Activated CD4-positive, alpha-beta T cell treated with anti-CD3 and anti-CD28 coated beads, Interleukin-2, amount 50 U/mL, for 24 hours (primary cell): Measurements from ENCODE around the gene PRELID3B.
"Not testable (repeated sequence)": the region's sequence is repeated elsewhere in the genome, so short reads cannot be mapped to it uniquely, and the experiment has no call there.

Experiments used
- DNase-seq, 2 donors: peaks; one replicate each; pipeline ENCODE4 v3.0.0-alpha.2; 2020; ENCODE audit warnings: low read depth in 1 of 2, low spot score in 1 of 2

Gene PRELID3B

DNA sequence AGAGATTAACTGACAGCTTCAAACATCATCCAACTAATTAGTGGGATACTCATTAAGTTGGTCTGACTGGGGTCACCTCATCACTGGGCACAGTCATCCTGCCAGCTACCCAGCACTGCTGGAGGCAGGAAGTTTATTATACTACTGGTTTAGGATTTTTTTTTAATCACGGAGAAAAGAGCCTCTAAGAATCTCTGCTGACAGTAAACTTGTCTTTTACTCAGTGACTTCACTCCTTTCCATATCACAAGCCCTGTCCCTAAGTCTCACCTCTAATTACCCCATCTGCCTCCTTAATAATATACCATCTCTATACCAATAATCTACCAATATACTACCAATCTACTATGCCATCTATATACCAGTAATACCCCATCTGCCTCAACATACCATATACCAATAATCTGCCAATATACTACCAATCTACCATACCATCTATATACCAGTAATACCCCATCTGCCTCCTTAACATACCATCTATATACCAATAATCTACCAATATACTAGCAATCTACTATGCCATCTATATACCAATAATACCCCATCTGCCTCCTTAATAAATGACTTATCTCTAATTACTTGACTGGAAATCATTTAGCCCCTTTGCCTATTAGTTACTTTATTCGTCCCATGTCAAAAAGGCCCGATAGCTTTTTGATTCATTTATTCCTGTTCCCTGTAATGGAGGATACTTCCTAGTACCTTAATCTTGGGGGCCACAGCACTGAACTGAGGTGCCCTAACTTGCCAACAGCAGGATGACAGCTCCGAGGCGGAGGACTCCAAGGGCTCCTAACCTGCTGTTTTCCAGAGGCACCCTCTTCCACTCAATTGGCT, 15.5 kb downstream of the PRELID3B start:
- no peak for DNase-seq

DNA sequence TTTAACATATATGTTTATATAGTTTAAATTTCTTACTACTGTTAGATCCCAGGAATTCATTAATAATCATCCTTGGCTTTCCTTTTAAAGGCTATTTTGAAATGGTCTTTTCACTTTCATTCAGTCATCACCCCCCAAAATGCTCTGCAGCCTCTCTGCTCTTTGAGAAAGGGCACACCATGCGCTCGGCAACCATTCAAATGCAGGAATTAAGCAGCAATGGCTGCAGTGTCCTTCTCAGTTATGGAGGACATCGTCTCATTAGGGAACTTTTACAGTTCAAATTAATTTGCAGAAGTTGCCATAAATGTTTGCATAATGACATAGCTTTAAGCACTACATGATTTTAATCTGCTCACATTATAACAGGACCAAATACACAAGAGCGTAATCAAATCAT, 17.1 kb downstream of the PRELID3B start:
- no peak for DNase-seq

GRCh38 chr20:59025086-59025485, 17.5 kb downstream of the PRELID3B start:
- DNase-seq, result no peak

DNA sequence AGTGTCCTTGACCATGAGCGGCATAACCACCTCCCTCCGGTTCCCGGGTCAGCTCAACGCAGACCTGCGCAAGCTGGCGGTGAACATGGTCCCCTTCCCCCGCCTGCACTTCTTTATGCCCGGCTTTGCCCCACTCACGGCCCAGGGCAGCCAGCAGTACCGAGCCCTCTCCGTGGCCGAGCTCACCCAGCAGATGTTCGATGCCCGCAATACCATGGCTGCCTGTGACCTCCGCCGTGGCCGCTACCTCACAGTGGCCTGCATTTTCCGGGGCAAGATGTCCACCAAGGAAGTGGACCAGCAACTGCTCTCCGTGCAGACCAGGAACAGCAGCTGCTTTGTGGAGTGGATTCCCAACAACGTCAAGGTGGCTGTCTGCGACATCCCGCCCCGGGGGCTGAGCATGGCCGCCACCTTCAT, 18.5 kb downstream of the PRELID3B start:
- no peak for DNase-seq

DNA sequence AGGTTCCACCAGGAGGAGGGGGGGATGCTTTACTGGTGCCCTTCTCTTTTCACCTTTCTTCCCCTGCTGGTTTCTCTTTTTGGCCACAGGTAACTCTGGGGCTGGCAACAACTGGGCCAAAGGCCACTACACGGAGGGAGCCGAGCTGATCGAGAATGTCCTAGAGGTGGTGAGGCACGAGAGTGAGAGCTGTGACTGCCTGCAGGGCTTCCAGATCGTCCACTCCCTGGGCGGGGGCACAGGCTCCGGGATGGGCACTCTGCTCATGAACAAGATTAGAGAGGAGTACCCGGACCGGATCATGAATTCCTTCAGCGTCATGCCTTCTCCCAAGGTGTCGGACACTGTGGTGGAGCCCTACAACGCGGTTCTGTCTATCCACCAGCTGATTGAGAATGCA, 19.0 kb downstream of the PRELID3B start:
- no peak for DNase-seq

- no peak for DNase-seq
Observed at GRCh38 chr20:59022754-59023153, 19.8 kb downstream of the PRELID3B start.

DNA sequence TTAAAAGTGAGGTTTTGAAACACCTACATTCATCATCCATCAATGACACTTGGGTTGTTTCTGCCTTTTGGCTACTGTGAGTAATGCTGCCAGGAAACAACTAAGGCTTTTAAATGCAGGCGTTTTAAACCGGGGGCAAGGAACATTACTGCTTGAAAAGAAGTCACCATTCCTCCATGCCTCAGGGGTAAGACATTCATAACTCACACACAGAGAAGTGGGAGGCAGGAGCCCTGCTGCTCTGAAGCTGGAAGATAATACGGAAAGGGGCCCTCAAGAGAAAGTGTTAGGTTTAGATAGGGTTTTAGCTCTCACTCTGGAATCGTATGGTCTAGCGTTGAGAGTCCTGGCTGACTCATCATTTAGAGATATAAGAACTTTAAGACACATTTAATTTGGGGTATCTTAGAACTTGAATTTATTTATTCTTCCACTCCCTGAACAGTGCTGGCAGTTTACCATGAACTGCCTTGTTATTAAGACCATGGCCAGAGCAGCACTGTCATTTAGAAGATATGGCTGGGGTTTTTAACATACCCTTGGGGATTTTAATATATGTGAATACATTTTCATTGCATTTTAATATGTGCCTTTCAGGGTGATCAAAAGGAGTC, 21.5 kb downstream of the PRELID3B start:
- DNase-seq, result no peak

DNA sequence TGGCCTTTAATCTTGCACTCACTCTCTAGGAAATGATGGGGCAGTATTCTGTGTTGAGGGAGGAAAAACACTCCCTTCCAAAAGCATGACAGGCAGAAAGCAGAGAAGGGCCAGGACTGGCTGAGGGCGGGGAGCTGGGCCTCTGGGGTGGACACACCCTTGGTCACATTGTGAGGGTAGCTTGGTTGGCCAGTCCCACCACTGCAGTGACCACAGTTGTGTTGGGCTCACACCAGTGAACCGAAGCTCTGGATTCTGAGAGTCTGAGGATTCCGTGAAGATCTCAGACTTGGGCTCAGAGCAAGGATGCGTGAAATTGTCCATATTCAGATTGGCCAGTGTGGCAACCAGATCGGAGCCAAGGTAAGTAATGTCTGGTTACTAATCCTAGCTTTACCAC, 23.4 kb downstream of the PRELID3B start, which contains the start of gene TUBB1:
Gene TUBB1, plus strand, starts transcription at position 213 of the 400 bp plus-strand sequence. Its CDS starts 94 bp downstream, at position 307.
- DNase-seq, result no peak

DNA sequence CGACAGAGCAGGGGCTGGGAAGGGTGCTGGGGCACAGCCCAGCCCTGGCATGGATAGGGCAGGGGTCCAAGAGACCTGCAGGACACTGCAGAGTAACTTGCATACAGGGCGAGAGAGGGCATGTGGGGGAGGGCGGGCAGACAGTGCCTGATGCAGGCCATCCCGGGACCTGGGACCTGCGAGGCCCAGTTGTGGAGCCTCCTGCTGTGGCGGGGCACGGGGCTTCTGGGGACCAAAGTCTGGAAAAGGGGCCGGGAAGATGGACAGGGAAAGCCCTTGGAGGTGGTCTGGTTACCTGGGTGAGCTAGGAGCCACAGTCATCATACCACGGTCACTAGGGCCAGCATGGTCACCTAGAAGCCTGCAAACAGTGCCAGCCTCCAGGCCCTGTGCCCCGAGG, 23.8 kb downstream of the PRELID3B start:
- no peak for DNase-seq

- DNase-seq, result no peak
Observed at GRCh38 chr20:59017493-59018231, 24.9 kb downstream of the PRELID3B start.

- no peak for DNase-seq
Observed at GRCh38 chr20:59016795-59017492, 25.6 kb downstream of the PRELID3B start.

DNA sequence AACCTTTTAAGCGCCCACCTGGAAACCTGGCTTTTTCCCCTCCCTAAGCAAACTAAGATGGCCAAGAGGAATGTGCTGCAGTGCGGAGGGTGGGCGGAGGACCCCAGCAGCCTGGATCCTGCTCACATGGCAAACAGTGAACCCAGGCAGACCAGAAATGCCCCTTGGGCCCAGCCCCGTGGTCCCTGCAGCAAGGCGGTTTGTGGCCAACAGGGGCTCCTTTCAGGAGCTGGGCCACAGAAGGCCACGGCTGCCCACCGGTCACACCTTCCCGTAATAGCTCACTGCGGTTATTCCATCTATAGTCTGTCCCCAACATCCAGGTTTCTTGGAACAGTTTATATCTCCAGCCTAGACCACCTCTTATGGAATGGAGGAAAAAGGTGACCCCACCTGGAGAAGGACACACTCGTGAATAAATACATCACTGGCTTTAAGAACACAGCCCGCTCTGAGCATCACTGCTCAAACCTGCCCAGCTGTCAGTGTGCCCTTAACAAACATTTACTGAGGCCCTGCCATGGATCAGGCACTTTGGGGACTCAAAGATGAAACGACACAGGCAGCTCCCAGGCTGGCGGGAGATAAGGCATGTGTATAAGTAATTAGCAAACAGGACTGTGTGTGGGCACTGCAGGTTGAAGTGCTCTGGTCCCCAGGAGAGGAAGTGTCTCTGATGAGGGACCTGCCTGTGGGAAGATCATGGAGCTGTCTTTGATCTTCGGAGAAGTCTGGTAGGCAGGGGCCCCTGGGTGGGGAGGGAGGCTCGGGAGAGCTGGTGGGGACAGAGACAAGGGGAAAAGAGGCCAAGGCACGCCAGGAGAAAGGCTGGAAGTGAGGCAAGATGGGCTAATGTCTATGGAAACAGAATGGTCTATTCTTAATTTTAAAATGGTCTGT, 26.5 kb downstream of the PRELID3B start:
- no peak for DNase-seq

- DNase-seq, result no peak
Observed at GRCh38 chr20:59015411-59015810, 27.2 kb downstream of the PRELID3B start.

DNA sequence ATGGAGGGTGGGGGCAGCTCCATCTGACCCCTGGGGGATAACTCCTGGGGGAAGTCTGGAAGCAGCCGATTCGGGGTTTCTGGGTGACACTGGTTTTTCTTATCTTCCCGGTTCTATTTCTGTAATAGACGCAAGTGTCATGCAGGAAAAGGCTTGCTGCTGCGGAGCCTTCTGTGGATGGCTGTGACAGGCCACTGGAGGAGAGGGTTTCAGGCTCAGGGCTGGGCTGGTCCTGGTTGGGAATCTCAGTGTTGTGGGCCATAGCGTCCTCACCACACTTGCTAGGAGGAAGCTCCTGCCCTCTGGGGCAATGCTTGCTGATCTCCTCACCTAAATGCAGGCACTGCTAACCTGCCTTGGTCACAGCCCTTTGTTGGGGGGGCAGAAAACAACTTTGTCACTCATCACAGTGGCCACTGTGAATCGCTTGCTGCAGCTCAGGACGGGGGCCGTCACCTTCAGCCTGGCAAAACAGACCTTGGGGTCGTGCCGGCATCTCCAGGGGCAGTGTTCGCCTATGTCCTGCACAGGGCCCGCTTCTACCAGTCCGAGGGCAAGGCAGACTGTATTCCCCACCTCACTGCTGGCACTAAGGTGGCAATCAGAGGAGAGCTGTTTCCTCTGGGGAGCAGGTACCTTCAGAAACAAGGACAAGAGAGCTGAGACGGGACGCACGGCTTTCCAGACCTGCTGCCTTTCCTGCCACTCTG, 27.8 kb downstream of the PRELID3B start:
- DNase-seq, result no peak

GRCh38 chr20:59013959-59014608, 28.5 kb downstream of the PRELID3B start:
- DNase-seq, result no peak

- no peak for DNase-seq
Observed at GRCh38 chr20:59013031-59013951, 29.3 kb downstream of the PRELID3B start.

DNA sequence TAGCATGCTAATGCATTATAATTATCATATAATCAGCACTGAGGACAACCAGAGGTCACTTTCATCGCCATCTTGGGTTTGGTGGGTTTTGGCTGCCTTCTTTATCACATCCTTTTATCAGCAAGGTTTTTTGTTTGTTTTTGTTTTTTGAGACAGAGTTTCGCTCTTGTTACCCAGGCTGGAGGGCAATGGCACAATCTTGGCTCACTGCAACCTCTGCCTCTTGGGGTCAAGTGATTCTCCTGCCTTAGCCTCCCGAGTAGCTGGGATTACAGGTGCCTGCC, 30.8 kb downstream of the PRELID3B start:
- not testable (repeated sequence) for DNase-seq
